ENCODE measurements around the gene LRRC72. TPM values are rescaled to one million over a fixed set of nuclear protein-coding genes. Genes with fewer than 3 reads are reported as not detected.

Gene LRRC72
- not detected for polyA plus RNA-seq (2012; ENCODE audit: insufficient read depth, insufficient read length, low read depth)

- Histone ChIP-seq H3K27me3 (no peaks in the 10 kb centered on the region), H3K4me1 (peaks cover 8% of the 10 kb centered on the region; the same call in 1 of the 2 replicates), H3K4me3 (ENCODE audit: low read depth, low read length) (no peak within 1 kb of the TSS), H3K9me3 (no peaks in the 10 kb centered on the region), H3K36me3 (no peaks in the 10 kb centered on the region)
- no peak for TF ChIP-seq CTCF (IDR thresholded peaks at IDR 0.05; ENCODE audit: low read depth, low read length)
- DNase-seq: no peak
Measured at GRCh38 chr7:16526742-16527540, at the start of gene LRRC72. Gene LRRC72, plus strand, starts transcription at chr7:16526825. Its CDS starts 128 bp downstream, at chr7:16526953.

GRCh38 chr7:16479161-16479560, 47.5 kb upstream of the LRRC72 start:
- no peak for TF ChIP-seq CTCF (IDR thresholded peaks at IDR 0.05; ENCODE audit: low read depth, low read length)
- Histone ChIP-seq H3K4me3 (ENCODE audit: low read depth, low read length) (no peak overlapping the region), H3K27me3 (no peaks in the 10 kb centered on the region), H3K4me1 (no peaks in the 10 kb centered on the region), H3K9me3 (no peaks in the 10 kb centered on the region), H3K36me3 (no peaks in the 10 kb centered on the region)
- DNase-seq: no peak

GRCh38 chr7:16479591-16479990, 47.0 kb upstream of the LRRC72 start:
- H3K4me1 ChIP-seq: no peaks in the 10 kb centered on the region
- no peak overlapping the region for H3K4me3 ChIP-seq (ENCODE audit: low read depth, low read length)
- no peaks in the 10 kb centered on the region for H3K9me3 ChIP-seq
- no peak for DNase-seq
- no peaks in the 10 kb centered on the region for H3K27me3 ChIP-seq
- no peak for TF ChIP-seq CTCF (IDR thresholded peaks at IDR 0.05; ENCODE audit: low read depth, low read length)
- H3K36me3 ChIP-seq: no peaks in the 10 kb centered on the region

- H3K27me3 ChIP-seq: no peaks in the 10 kb centered on the region
- DNase-seq: no peak
- no peak overlapping the region for H3K4me3 ChIP-seq (ENCODE audit: low read depth, low read length)
- no peaks in the 10 kb centered on the region for H3K36me3 ChIP-seq
- no peaks in the 10 kb centered on the region for H3K9me3 ChIP-seq
- no peak for TF ChIP-seq CTCF (IDR thresholded peaks at IDR 0.05; ENCODE audit: low read depth, low read length)
- H3K4me1 ChIP-seq: no peaks in the 10 kb centered on the region
Measured at GRCh38 chr7:16484453-16485158, 42.0 kb upstream of the LRRC72 start.

- TF ChIP-seq CTCF (IDR thresholded peaks at IDR 0.05; ENCODE audit: low read depth, low read length): no peak
- no peaks in the 10 kb centered on the region for H3K36me3 ChIP-seq
- no peak overlapping the region for H3K4me3 ChIP-seq (ENCODE audit: low read depth, low read length)
- no peaks in the 10 kb centered on the region for H3K9me3 ChIP-seq
- H3K27me3 ChIP-seq: no peaks in the 10 kb centered on the region
- no peaks in the 10 kb centered on the region for H3K4me1 ChIP-seq
- no peak for DNase-seq
Measured at GRCh38 chr7:16491148-16491547, 35.5 kb upstream of the LRRC72 start.
